ENCODE data around the gene PCDHGB6.
"Not testable (repeated sequence)": the region's sequence is repeated elsewhere in the genome, so short reads cannot be mapped to it uniquely, and the experiment has no call there.

DNA sequence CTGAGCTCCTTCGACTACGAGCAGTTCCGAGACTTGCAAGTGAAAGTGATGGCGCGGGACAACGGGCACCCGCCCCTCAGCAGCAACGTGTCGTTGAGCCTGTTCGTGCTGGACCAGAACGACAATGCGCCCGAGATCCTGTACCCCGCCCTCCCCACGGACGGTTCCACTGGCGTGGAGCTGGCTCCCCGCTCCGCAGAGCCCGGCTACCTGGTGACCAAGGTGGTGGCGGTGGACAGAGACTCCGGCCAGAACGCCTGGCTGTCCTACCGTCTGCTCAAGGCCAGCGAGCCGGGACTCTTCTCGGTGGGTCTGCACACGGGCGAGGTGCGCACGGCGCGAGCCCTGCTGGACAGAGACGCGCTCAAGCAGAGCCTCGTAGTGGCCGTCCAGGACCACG lies 24.5 kb downstream of the PCDHGB6 start:
- TF ChIP-seq, protein P1, sequence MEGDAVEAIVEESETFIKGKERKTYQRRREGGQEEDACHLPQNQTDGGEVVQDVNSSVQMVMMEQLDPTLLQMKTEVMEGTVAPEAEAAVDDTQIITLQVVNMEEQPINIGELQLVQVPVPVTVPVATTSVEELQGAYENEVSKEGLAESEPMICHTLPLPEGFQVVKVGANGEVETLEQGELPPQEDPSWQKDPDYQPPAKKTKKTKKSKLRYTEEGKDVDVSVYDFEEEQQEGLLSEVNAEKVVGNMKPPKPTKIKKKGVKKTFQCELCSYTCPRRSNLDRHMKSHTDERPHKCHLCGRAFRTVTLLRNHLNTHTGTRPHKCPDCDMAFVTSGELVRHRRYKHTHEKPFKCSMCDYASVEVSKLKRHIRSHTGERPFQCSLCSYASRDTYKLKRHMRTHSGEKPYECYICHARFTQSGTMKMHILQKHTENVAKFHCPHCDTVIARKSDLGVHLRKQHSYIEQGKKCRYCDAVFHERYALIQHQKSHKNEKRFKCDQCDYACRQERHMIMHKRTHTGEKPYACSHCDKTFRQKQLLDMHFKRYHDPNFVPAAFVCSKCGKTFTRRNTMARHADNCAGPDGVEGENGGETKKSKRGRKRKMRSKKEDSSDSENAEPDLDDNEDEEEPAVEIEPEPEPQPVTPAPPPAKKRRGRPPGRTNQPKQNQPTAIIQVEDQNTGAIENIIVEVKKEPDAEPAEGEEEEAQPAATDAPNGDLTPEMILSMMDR (conservative IDR thresholded peaks at IDR 0.05), result not testable (repeated sequence)
- not testable (repeated sequence) for TF ChIP-seq EZH2 (IDR thresholded peaks at IDR 0.05; ENCODE audit: low read depth)

All from PC-9 (cell line).